HG03108 (cell line): ENCODE data around the gene MYBPC3.
A peak's percentile ranks its signal among the peaks of the same experiment; 100 is the strongest.

ENCODE experiments used
- ATAC-seq: cut with Tn5 transposase; IDR thresholded peaks from one replicate; pipeline ENCODE4 v1.9.1; 2021; ENCODE audit warnings: moderate library complexity; ENCODE audit not compliant: unreplicated experiment

Gene MYBPC3

DNA sequence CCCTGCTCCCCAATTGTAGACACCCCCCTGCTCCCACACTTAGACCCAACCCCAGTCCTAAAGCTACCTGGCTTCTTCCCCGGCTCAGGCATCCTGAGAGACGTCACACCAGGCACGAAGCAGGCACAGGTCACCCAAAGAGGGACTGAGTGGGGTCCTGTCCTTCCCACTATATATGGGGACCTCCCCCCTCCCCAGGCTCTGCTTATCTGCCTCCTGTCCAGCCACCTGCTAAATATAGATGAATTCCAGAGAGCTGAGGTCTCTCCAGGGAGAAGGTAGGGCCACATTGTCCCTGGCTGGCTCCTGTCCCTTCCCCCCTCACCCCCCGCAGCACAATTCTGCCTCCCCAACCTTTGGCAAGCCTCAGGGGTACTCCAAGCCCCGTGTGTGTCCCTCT, at the start of gene MYBPC3:
TSS of gene MYBPC3 (minus strand) at position 147 of the 400 bp plus-strand sequence. CDS start at position 92, 55 bp downstream.
- no peak for ATAC-seq

DNA sequence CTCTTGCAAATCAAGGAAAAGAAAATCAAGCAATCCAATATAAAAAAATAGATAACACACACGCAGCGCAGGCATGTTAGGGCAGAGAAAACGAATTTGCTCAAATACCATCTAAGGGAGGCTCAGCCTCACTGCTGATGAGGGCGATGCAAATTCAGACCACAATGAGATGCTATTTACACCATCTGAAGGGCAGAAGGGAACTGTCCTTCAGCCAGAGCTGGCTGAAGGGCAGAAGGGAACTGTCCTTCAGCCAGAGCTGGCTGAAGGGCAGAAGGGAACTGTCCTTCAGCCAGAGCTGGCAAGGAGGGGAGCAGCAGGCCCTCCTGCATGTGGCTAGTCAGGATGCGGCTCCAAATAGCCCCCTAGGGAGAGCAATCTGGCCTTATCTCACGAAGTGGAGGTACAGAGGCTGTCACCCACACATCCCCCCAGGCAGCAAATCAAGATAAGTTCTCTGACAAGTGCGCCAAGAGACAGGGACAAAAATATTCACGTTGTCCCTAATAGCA, 48.3 kb upstream of the MYBPC3 start:
- peak; percentile 67 for ATAC-seq

DNA sequence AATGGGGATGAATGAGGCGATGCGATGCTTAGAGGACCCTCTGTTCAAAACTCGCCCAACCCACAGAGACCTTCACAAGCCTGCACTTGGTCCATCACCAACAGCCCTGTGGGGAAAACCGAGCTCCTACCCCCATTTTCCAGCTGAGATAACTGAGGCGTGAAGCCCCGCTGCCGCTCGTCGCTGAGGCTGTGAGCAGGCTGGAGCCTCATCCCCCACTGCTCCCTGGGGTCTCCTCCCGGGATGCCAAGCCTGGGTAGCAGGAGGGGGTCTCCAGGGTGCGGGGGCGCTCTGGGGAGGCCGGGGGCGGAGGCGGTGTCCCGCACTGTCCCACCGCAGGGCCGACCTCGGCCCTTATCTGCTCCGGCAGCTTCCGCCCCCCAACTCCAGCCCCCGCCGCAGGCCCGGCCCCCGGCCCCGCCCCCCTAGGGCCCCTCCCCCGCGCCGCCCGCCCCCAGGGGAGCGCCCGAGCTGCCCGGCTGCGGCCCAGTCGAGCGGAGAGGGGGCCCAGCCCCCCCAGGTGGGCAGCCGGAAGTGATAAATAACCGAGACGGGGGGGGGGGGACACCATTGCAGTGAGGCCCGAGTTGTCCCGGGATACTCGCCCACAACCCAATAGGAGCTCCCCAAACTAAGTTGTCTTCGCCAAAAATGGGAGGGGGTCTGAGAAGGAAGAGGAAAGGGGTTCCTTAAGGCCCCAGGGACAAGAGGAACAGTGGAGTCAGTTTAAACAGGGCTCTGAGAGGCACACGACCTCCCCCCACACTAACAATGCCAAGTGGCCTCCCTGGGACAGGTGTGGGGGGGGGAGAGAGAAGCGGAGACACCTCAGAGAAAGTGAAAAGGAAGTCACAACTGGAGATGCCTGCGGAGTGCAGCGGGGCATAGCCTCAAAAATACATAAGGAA, 47.6 kb upstream of the MYBPC3 start:
- ATAC-seq: peak; percentile 35

DNA sequence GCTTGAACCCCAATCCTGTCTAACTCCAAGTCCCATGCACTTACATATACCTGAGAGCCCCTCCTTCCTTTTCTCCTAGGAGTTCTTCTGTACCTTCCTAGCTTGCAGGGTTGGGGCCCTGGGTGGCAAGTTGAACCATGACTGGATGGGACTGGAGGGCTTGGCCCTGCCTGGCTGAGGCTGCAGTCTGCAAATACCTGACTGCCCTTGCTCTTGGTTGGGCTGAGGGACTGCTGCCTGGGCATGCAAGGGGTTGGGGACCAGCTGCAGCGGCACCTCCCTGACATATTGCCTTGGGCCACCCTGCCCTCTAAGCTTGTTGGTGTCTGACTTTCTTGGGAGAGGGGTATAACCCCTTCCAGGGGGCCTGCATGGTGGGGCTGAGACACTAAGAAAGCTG, 46.0 kb upstream of the MYBPC3 start:
- no peak for ATAC-seq

DNA sequence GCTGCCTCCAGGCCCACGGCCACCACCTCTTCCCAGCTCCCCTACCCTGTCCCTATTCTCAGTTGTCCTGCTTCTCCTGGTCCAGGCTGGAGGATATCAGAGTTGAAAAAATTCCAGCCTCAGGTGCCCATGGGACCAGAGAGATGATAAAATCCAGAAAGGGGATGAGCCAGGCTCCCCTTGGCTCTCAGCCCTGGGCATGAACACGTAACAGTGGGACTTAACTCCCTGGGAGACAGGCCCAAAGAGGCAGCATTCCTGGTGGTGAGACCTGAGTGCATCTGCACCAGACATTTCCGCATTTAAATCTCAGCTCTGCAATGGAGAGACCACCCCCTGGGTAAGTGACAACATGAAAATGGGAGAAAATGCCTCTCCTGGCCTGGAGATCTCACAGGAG, 45.5 kb upstream of the MYBPC3 start:
- no peak for ATAC-seq

DNA sequence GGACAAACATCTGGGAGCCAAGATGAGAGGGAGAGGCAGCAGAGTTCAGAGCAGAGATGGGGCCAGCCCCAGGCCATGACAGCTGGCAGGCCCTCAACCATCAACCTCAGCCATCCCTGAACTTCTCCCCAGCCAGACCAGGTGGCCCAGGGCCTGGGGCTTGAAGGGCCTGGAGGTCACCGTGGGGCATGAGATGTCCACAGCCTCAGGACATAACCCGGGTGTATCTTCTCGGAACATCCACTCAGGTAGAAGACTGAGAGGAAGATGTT, 43.5 kb upstream of the MYBPC3 start:
- ATAC-seq: no peak

DNA sequence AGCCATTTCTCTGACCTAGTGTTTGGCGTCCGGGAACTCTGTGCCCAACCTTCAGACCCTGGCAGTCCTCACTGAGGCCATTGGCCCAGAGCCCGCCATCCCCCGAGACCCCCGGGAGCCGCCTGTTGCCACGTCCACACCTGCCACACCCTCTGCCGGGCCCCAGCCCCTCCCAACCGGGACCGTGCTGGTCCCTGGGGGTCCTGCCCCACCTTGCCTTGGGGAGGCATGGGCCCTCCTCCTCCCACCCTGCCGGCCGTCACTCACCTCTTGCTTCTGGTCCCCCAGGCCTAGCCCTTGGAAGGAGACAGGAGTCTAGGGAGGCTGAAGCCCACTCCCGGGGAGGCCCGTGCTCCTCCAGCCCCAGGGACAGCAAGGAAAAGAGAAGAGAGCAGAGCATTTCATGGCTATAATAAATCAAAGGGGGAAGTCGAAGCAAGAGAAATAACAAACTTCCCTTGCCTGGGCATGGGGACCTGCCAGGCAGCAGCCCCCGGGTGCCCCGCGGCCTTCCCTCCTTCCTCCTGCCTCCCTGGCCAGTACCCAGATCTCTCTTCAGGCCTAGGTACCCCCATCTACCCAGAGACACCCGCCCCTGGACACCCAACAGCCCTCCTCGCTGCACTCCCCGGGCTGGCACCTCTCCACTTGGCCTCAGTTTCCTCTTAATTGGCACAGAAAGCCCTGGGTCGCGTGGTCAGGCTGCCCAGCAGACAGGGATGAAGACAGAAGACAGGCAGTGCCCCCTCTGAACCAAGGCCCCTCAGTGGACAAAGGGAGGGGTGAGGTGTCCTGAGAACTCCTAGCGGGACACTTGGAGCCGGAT, 42.9 kb upstream of the MYBPC3 start:
- peak; percentile 1 for ATAC-seq

DNA sequence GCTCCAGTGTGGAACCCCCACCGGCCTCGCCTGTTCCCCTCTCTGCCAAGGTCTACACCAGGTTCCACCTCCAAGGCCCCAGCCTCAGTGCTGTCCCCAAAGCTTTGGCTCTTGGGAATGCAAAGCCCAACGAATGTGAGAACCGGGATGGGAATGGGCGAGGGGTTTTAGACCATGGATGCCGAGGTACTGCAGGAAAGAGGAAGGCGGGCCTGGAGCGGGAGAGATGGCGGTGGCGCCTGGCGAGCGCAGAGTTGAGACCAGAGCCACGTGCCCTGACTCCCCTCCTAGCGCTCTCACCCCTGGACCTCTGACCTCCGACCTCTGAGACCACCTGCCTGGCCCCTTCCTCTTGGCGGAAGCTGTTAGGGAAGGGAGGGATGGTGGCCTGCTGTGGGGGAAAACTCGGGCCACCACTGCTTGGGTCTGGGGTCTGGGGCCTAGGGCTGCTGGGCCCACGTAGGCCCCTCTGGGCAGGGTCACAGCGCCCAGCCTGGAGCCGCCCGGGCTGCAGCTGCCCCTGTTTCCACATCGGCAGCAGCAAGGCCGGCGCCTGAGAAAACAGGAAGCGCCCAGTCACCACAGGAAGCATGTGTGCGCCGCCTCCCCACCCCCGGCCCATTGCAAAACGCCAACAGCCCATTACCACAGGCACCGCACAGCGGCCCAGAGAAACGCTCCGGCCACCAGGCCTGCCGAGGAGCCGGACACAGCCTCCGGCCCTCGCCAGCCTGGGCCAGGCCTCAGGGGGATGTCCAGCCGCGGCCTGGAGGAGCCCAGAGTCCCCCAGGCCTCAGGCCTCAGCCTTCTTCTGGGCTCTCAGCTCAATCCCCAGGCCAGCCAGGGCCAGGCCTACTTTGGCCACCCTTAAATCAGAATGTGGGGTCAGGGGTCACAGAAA, 42.1 kb upstream of the MYBPC3 start:
- peak; percentile 50 for ATAC-seq

DNA sequence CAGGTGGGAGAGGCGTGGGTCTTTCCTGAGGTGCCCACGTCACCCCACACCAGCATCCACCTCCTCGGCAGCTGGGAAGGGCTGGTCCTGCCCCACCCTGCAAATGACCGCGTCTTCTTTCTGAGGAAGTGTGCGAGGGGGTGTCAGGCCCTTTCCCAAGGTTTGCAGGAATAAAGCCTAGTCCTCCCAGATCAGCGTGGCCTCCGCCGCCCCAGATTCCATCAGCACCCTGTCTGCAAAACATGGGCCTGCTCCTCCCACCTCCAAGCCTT, 41.5 kb upstream of the MYBPC3 start:
- ATAC-seq: no peak

DNA sequence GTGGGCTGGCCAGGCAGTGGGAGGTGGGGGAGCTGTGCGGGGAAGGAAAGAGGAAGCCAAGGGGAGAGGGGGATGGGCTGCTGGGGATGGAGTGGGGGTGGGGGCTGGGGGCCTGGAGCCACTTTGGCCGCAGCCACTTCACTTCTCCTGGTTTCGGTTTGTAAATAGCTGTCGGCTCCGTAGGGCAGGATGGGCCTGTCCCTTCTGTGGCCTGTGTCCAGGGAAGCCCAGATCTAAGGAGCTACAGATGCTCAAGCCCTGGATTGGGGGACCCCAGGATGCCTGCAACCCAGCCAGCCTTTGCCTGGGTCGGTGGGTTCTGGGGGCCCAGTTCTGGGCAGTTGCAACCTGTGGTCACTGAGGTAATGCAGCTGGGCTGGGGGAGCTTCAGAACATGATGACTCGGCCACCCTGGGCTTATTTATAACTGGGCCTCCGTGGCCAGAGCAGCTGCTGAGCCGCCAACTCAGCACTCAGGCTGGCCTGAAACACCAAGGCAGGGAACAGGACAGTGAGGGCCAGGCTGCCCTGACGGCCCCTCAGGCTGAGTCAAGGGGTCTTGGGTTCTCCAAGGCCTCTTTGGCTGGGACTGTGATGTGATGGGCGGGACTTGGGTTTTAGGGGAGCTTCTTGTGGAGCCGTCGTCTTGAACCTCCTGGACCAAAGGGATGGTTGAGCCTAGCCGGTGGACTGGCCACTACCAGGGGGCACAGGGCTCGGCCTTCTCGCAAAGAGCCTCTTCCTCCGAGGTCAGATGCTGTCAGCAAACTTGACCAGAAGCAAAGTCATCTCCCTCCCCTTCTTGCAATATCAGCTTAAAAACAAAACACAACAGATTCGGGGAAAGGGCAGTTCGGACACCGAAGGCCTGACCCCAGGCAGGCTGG, 40.9 kb upstream of the MYBPC3 start:
- ATAC-seq: no peak

DNA sequence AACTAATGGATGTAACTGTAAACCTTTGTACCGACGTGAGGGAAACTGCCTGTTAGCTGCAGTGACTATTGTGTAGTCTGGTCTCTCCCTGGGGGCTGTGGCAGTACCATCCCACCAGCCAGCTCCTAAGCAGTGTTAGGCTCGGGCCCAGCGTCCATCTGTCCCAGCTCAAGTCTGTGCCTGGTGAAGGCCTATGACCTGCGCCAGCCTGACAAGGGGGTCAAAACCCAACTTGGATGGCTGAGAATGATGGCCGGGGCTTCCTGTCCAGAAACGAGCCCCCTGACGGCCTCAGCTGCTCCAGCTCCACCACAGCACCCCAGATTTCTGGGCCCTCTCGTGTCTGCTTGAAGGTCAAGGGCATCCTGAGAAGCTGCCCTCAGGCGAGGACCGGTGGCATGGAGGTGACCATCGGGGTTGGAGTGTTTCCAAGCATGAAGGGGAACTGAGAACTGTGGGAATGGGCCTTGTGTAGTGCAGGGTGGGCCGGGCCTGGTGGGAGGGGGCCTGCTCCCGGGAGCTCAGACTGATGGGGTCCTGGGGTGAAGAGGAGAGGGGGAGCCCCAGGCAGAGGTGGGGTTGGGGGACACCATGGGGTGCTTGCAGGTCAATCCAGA, 40.2 kb upstream of the MYBPC3 start:
- ATAC-seq: no peak

DNA sequence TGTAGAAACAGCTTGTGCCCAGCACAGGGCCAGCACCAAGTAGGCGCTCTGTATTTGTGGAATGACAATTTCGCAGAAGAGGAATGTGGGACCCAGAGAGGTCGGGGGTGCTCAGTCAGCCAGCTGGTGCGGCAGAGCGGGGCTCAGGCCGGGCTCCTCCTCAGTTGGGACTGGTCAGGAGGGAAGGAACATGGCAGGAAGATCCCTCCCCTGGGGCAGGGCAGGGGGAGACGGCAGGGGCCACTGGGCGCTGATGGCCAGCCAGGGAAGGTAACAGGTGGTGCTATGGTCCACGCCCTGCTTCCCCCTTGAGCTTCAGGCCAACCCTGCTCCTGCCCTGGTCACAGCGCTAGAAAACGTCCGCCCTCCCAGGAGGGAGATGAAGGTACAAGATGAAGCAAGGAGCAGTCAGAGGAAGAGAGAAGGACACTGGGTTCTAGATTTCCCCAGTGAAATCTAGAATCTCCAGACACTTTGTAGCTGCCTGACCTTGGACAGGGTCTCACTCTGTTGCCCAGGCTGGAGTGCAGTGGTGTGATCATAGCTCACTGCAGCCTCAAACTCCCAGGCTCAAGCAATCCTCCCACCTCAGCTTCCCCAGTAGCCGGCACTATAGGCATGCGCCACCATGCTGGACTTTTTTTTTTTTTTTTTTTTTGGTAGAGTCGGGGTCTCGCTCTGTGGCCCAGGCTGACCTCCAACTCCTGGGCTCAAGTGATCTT, 39.4 kb upstream of the MYBPC3 start:
- ATAC-seq: no peak

DNA sequence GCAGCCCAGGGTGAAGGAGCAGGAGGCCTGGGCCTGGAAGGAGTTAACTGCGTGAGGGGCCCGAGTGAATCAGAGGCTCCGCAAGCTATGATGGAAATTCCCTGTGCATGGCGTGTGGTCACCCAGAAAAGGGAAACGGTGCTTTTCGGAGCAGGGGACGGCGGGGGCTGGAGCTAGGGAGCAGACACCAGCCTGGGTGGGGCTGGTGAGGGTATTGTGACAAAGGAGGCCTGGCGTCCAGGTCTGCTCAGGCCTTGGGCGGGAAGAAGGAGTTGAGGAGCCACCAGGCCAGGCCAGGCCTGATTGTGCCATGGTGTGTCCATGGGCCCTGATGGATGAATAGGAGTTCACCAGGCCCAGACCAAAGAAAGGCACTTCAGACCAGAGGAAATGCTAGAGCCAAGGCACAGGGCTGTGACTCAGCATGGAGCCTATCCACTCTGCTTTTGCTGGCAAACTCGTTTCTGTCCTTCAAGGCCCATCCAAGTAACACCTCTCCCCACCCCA, 38.6 kb upstream of the MYBPC3 start:
- ATAC-seq: no peak

DNA sequence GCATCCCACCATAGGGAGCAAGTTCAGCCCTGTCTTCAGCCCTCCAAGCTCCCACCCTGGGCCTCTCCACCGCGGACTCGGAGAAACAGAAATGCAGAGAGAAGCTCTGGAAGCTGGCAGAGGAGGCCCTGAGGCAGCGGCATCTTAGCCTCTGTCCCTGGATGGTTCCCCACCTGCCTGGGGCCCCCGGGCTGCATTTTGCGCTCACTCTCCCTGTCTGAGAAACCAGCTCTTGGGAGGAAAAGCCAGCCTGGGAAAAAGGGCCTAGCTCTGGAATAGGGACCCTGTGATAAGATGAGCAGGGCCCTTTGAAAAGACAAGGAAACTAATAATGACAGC, 37.9 kb upstream of the MYBPC3 start:
- ATAC-seq: no peak

DNA sequence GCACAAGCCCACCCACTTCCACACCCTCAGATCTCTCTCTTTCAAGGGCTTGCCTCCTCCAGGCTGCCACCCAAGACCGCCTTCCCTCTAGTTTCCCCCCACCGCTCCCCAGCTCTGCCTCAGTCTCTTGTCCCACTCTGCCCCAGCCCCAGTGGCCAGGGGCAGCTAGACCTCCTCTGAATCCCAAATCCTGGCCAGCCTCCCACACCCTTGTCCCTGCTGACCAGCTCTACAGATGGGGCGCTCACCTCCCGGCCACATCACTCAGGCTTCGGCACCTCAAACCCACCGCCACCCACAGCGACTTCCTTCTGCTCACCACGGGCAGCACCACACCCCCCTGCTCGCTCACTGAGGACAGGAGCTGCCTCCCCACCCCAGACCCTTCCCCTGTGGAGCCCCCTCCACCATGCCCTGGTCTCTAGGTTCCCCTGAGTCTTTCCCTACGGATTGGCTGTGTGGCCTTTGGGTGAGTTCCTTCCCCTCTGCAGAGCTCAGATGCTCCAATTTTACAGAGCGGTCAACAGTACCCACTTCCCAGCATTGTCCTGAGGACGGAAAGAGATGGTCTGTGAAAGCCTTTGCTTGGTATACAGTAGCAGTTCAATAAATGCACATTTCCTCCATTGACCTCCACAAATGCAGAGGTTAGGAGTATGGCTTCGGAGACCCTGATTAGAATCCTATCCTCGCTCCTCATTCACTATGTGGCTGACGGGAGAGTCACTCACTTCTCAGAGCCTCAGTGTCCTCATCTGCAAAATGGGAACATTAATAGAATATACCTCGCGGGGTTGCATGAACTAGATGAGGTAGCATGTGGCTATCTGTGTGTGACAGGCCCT, 37.3 kb upstream of the MYBPC3 start:
- ATAC-seq: no peak

DNA sequence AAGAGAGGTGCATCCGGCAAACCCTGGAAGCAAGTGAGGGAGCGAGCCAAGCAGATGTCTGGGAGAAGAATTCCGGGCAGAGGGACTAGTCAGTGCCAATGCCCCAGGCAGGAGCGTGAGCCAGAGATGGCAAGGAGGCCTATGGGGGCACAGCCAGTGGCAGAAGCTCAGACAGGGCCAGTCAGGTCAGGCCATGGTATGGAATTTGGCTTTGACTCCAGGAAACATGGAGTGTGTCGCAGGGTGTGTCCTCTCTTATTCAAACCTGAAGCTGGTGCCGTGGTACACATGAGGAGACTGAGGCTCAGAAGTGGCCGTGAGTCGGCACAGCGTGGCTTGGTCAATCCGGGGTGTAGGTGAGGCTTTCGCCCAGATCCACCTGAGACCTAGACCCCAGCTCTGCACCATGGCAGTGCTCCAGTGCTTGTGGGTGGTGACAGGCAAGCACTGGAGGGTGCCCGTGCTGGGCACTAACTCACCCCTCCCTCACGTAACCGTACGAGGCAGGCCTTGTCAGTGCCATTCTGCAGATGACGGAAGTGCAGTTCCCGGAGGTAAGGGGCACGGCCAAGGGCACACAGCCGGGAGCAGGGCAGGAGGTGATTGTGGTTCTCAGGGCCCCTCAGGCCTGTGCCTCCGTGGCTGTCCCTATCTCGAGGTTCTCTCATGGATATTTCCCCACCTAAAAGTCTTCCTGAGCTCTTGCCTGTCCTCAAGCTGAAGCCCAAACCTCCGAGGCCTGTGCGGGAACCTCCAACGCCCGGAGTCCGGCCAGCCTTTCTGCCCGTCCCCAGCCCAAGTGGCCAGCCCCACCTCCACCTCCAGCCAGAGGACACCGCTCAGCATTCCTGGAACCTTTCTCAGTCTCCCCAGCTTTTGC, 36.4 kb upstream of the MYBPC3 start:
- no peak for ATAC-seq
